GM18858 (cell line): ENCODE data around the gene OR52I1.
A peak's percentile ranks its signal among the peaks of the same experiment; 100 is the strongest.

ENCODE experiments used
- ATAC-seq: cut with Tn5 transposase; IDR thresholded peaks from one replicate; pipeline ENCODE4 v1.9.1; 2021; ENCODE audit not compliant: unreplicated experiment

Gene OR52I1

GRCh38 chr11:4611986-4612385, 18.1 kb downstream of the OR52I1 start:
- ATAC-seq, result no peak

- ATAC-seq, result no peak
These were observed 22.1 kb downstream of the OR52I1 start for GRCh38 chr11:4615856-4616444.

- no peak for ATAC-seq
These were observed 25.7 kb downstream of the OR52I1 start for GRCh38 chr11:4619514-4619913.

GRCh38 chr11:4626207-4627099, 32.6 kb downstream of the OR52I1 start:
- no peak for ATAC-seq

- ATAC-seq, result no peak
These were observed 42.3 kb downstream of the OR52I1 start for GRCh38 chr11:4636136-4636535.

GRCh38 chr11:4636962-4637661, 43.3 kb downstream of the OR52I1 start, which contains the start of gene OR51D1:
TSS of gene OR51D1 (plus strand) at chr11:4637477. CDS start at chr11:4639791, 2,314 bp downstream.
- ATAC-seq, result peak; percentile 90

- no peak for ATAC-seq
These were observed 43.8 kb downstream of the OR52I1 start for GRCh38 chr11:4637662-4638047.

- no peak for ATAC-seq
These were observed 46.1 kb downstream of the OR52I1 start for GRCh38 chr11:4639931-4640330.

GRCh38 chr11:4641501-4641900, 47.7 kb downstream of the OR52I1 start:
- no peak for ATAC-seq

- ATAC-seq, result no peak
These were observed 48.2 kb downstream of the OR52I1 start for GRCh38 chr11:4642043-4642442.

GRCh38 chr11:4643076-4643475, 49.2 kb downstream of the OR52I1 start:
- ATAC-seq, result no peak

- no peak for ATAC-seq
These were observed 49.8 kb downstream of the OR52I1 start, which contains the start of gene OR51E1 for GRCh38 chr11:4643682-4644081. TSS of gene OR51E1 (plus strand) at chr11:4643982. CDS start at chr11:4652527, 8,545 bp downstream.

GRCh38 chr11:4644233-4644632, 50.4 kb downstream of the OR52I1 start:
- no peak for ATAC-seq
